ENCODE results near the gene SOS2. TPM values are rescaled to one million over a fixed set of nuclear protein-coding genes. Genes with fewer than 3 reads are reported as not detected.

The SOS2 gene
- total and polyA plus RNA-seq, 2 of the 4 experiments (the other 2 are of a cell fraction): 6.3 to 10.9 TPM

GRCh38 chr14:50091240-50091913 lies 140.0 kb downstream of the SOS2 start:
- H3K36me3 ChIP-seq (ENCODE audit: control insufficient read depth, insufficient read depth, low read length): peaks cover 1% of the 10 kb centered on the region; the same call in 1 of the 2 replicates
- H3K56ac ChIP-seq (ENCODE audit: extremely low read depth, insufficient read depth, low read length): no peak overlapping the region
- POLR2A ChIA-PET (ENCODE audit: unreplicated experiment): interaction anchor here (0.6 kb wide), 1 partner anchor 225 kb away, joined by 4 read pairs; no protein-coding TSS in a partner anchor
- no peak overlapping the region for H4K8ac ChIP-seq (ENCODE audit: low read depth in 2 of 2, low read length in 2 of 2)
- H4K5ac ChIP-seq (ENCODE audit: low read depth, low read length): no peak overlapping the region
- H3K4ac ChIP-seq (ENCODE audit: low read depth, low read length): no peak overlapping the region
- H2BK20ac ChIP-seq (ENCODE audit: low read depth, low read length): no peak overlapping the region
- no peak overlapping the region for H2BK15ac ChIP-seq (ENCODE audit: low read depth, low read length)
- H4K91ac ChIP-seq (ENCODE audit: insufficient read depth, low read depth, low read length): no peak overlapping the region
- H3K27ac ChIP-seq (ENCODE audit: insufficient read depth, low read length): no peak overlapping the region
- no peak overlapping the region for H3K18ac ChIP-seq (ENCODE audit: low read depth, low read length)
- H3K79me1 ChIP-seq (ENCODE audit: low read depth in 1 of 2, low read length in 2 of 2): no peaks in the 10 kb centered on the region
- DNase-seq: no peak
- no peak overlapping the region; the same call in 1 of the 2 replicates for H2AK5ac ChIP-seq (ENCODE audit: low read depth, low read length)
- H2AK9ac ChIP-seq (replicated peaks; ENCODE audit: low read depth, low read length, poor library complexity): no peak overlapping the region
- intact Hi-C loops (cut with micrococcal nuclease): no loop called here
- no peak overlapping the region for H3K14ac ChIP-seq (replicated peaks; ENCODE audit: low read depth, low read length)
- no peak overlapping the region for H2AFZ ChIP-seq (replicated peaks; ENCODE audit: low read length, poor library complexity)
- no peaks in the 10 kb centered on the region for H3K9me3 ChIP-seq (ENCODE audit: control insufficient read depth, insufficient read depth, low read length)
- H3K23ac ChIP-seq (ENCODE audit: low read depth, low read length): no peak overlapping the region
- no peak for ATAC-seq (ENCODE audit: low read depth)
- 91% methylated on average over 4 of the region's 7 CpGs; no CpG with 5 or more reads in 1 of the 2 experiments for WGBS, 2 experiments (ENCODE audit: extremely low coverage in 2 of 2, insufficient read length in 1 of 2)
- no TSS peak for BruUV-seq (replicated peaks)
- no peak overlapping the region for H2BK5ac ChIP-seq (ENCODE audit: low read depth, low read length, poor library complexity, severe bottlenecking)
- dilution Hi-C loops (cut with HindIII; ENCODE audit: low sequenced_read_pairs, unreplicated experiment): no loop called here
- H2BK120ac ChIP-seq (ENCODE audit: low read depth, low read length): no peak overlapping the region
- in situ Hi-C loops (cut with MboI; ENCODE audit: low sequenced_read_pairs): loop anchor here (5.0 kb wide), 1 partner anchor 224 kb away; no protein-coding TSS in a partner anchor
- no peak overlapping the region for H3K4me2 ChIP-seq (ENCODE audit: low read depth, low read length)
- no peaks in the 10 kb centered on the region for H3K27me3 ChIP-seq (ENCODE audit: control insufficient read depth, insufficient read depth, low read length)
- no peaks in the 10 kb centered on the region for H4K20me1 ChIP-seq (ENCODE audit: insufficient read depth, low read length)
- no peaks in the 10 kb centered on the region for H3K9me1 ChIP-seq (ENCODE audit: insufficient read depth, low read length)
- TF ChIP-seq MXI1 (IDR thresholded peaks at IDR 0.05; ENCODE audit: borderline replicate concordance, low read depth, low read length) (no peak), NFE2L2 (IDR thresholded peaks at IDR 0.05; ENCODE audit: low read depth, low read length) (no peak), MAFK (IDR thresholded peaks at IDR 0.05; ENCODE audit: low read depth, low read length) (no peak), RAD21 (IDR thresholded peaks at IDR 0.05; ENCODE audit: low read length) (no peak), SMC3 (IDR thresholded peaks at IDR 0.05; ENCODE audit: low read depth, low read length) (no peak), CHD1 (IDR thresholded peaks at IDR 0.05; ENCODE audit: low read depth, low read length) (no peak), BHLHE40 (IDR thresholded peaks at IDR 0.05; ENCODE audit: low read depth, low read length) (no peak), RCOR1 (IDR thresholded peaks at IDR 0.05; ENCODE audit: insufficient replicate concordance, low read length) (no peak), MAZ (IDR thresholded peaks at IDR 0.05; ENCODE audit: borderline replicate concordance, low read depth, low read length) (no peak), POLR2A (IDR thresholded peaks at IDR 0.05; ENCODE audit: low read depth, low read length) (no peak), RFX5 (IDR thresholded peaks at IDR 0.05; ENCODE audit: low read depth, low read length) (no peak), FOS (IDR thresholded peaks at IDR 0.05; ENCODE audit: low read depth, low read length) (no peak), CEBPB (IDR thresholded peaks at IDR 0.05; ENCODE audit: low read depth, low read length) (no peak), ELK1 (IDR thresholded peaks at IDR 0.05; ENCODE audit: borderline replicate concordance, low read depth, low read length) (no peak)
- TF ChIP-seq, protein P1, sequence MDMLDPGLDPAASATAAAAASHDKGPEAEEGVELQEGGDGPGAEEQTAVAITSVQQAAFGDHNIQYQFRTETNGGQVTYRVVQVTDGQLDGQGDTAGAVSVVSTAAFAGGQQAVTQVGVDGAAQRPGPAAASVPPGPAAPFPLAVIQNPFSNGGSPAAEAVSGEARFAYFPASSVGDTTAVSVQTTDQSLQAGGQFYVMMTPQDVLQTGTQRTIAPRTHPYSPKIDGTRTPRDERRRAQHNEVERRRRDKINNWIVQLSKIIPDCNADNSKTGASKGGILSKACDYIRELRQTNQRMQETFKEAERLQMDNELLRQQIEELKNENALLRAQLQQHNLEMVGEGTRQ (IDR thresholded peaks at IDR 0.05; ENCODE audit: low read depth, low read length): no peak
- TF ChIP-seq, protein P2, sequence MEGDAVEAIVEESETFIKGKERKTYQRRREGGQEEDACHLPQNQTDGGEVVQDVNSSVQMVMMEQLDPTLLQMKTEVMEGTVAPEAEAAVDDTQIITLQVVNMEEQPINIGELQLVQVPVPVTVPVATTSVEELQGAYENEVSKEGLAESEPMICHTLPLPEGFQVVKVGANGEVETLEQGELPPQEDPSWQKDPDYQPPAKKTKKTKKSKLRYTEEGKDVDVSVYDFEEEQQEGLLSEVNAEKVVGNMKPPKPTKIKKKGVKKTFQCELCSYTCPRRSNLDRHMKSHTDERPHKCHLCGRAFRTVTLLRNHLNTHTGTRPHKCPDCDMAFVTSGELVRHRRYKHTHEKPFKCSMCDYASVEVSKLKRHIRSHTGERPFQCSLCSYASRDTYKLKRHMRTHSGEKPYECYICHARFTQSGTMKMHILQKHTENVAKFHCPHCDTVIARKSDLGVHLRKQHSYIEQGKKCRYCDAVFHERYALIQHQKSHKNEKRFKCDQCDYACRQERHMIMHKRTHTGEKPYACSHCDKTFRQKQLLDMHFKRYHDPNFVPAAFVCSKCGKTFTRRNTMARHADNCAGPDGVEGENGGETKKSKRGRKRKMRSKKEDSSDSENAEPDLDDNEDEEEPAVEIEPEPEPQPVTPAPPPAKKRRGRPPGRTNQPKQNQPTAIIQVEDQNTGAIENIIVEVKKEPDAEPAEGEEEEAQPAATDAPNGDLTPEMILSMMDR (conservative IDR thresholded peaks at IDR 0.05; ENCODE audit: low read depth, low read length): no peak
- no peak overlapping the region for H3K4me3 ChIP-seq (ENCODE audit: insufficient read depth, low read depth, low read length)
- no peak overlapping the region for H3K9ac ChIP-seq (ENCODE audit: low read depth, low read length)
- CTCF ChIA-PET: no interaction called here
- H3K4me1 ChIP-seq (ENCODE audit: control insufficient read depth, insufficient read depth, low read length): peaks cover under 1% of the 10 kb centered on the region; the same call in 1 of the 2 replicates
